Neural progenitor cell (in vitro differentiated cells): Measurements from ENCODE around the gene SPTBN1. TPM values are rescaled to one million over a fixed set of nuclear protein-coding genes. Genes with fewer than 3 reads are reported as not detected.

Source experiments
- DNase-seq: peaks from one replicate; pipeline ENCODE4 v3.0.0-alpha.2; 2016; ENCODE audit warnings: low spot score
- H2AFZ ChIP-seq: fragments of 200-600 bp; sonication (generic); replicated peaks from 2 replicates; pipeline ENCODE4 v1.6.1; 2016; ENCODE audit warnings: antibody characterized with exemption
- H3F3A ChIP-seq: fragments of 200-600 bp; sonication (generic); 2 replicates; pipeline ENCODE4 v1.6.1; 2016; ENCODE audit warnings: antibody characterized with exemption, low read depth
- H3K27ac ChIP-seq: fragments of 200-600 bp; sonication (generic); 2 replicates; pipeline ENCODE4 v1.5.1; 2016; ENCODE audit warnings: mild to moderate bottlenecking
- H3K27me3 ChIP-seq: fragments of 200-600 bp; sonication (generic); 2 replicates; pipeline ENCODE4 v1.6.1; 2016; ENCODE audit warnings: mild to moderate bottlenecking, moderate library complexity
- H3K36me3 ChIP-seq: fragments of 200-600 bp; sonication (generic); 2 replicates; pipeline ENCODE4 v1.5.1; 2016
- H3K4me1 ChIP-seq: fragments of 200-600 bp; sonication (generic); 2 replicates; pipeline ENCODE4 v1.6.1; 2016; ENCODE audit warnings: mixed run types
- H3K4me2 ChIP-seq: fragments of 200-600 bp; sonication (generic); 2 replicates; pipeline ENCODE4 v1.6.1; 2016
- H3K4me3 ChIP-seq: fragments of 200-600 bp; sonication (generic); 2 replicates; pipeline ENCODE4 v1.5.1; 2016
- H3K79me2 ChIP-seq: fragments of 200-600 bp; sonication (generic); 2 replicates; pipeline ENCODE4 v1.6.1; 2016; ENCODE audit warnings: low read depth
- H3K9ac ChIP-seq: fragments of 200-600 bp; sonication (generic); 2 replicates; pipeline ENCODE4 v1.6.1; 2016
- H3K9me3 ChIP-seq: fragments of 200-600 bp; sonication (generic); 2 replicates; pipeline ENCODE4 v1.5.1; 2016; ENCODE audit warnings: low read depth
- H4K20me1 ChIP-seq: fragments of 200-600 bp; sonication (generic); 2 replicates; pipeline ENCODE4 v1.6.1; 2016; ENCODE audit warnings: low read depth
- H3K27ac Mint-ChIP-seq: 3 replicates; pipeline ENCODE4 v1.8.0; 2021; ENCODE audit warnings: mixed read lengths
- H3K27me3 Mint-ChIP-seq: 2 replicates; pipeline ENCODE4 v1.8.0; 2022; ENCODE audit warnings: low read depth, mild to moderate bottlenecking, inconsistent platforms, moderate library complexity, mixed read lengths; ENCODE audit not compliant: insufficient read depth
- H3K36me3 Mint-ChIP-seq: 3 replicates; pipeline ENCODE4 v1.8.0; 2021; ENCODE audit warnings: mixed read lengths
- H3K4me1 Mint-ChIP-seq: 3 replicates; pipeline ENCODE4 v1.8.0; 2021; ENCODE audit warnings: mixed read lengths
- H3K4me3 Mint-ChIP-seq: 3 replicates; pipeline ENCODE4 v1.8.0; 2021; ENCODE audit warnings: mild to moderate bottlenecking, moderate library complexity, mixed read lengths
- H3K9me3 Mint-ChIP-seq: 3 replicates; pipeline ENCODE4 v1.8.0; 2020; ENCODE audit warnings: mixed read lengths
- EZH2 ChIP-seq: fragments of 200-600 bp; sonication (generic); IDR thresholded peaks from 2 replicates; pipeline ENCODE4 v1.6.1; 2017; ENCODE audit warnings: antibody characterized with exemption, mild to moderate bottlenecking, moderate library complexity
- EZH2phosphoT487 ChIP-seq: fragments of 200-600 bp; sonication (generic); IDR thresholded peaks from 2 replicates; pipeline ENCODE4 v1.6.1; 2017; ENCODE audit warnings: antibody characterized with exemption
- total RNA-seq: library from RNA; depleted of rRNA; stranded (reverse); fragments of >200 nt; gene quantifications from 2 replicates; pipeline ENCODE4 v1.2.3, GENCODE V29; 2015; ENCODE audit warnings: low replicate concordance
- TF ChIP-seq, protein P1 (sequence below): fragments of 200-600 bp; sonication (generic); IDR thresholded peaks from 2 replicates; pipeline ENCODE4 v1.5.1; 2017; ENCODE audit warnings: antibody characterized with exemption, mild to moderate bottlenecking

SPTBN1 gene
- total RNA-seq, 1 donor from 2014 or later, result 94.2 TPM

DNA sequence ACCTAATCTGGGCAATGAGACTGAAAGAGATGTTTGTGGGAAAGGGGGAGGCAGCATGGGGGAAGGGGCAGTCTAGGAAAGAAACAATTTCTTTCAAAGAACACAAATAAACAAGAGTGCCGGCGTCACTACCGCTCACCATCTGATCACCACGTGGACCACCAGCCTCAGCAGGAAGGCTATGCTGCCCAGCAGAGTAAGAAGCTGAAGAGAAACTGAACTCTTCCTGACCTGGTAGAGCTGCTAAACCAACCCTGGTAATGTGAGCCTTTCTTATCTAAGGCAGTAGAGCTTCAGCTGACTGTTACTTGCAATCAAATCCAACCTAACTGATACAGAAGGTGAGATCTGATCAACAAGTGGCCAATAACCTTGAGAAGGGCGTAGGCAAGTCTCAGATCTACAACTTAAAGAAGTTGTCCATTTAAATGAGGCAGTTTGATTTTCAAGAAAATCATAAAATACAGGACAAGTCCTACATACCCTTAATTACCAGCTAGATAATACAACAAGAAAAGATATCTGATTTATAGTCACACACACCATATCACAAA is 44.2 kb upstream of the SPTBN1 start:
- Histone ChIP-seq H4K20me1 (no peaks in the 10 kb centered on the region), H3K9me3 (no peaks in the 10 kb centered on the region), H3K4me1 (no peaks in the 10 kb centered on the region), H3K9ac (no peak overlapping the region), H2AFZ (no peak overlapping the region), H3K79me2 (no peaks in the 10 kb centered on the region), H3K4me3 (no peak overlapping the region), H3K27ac (no peak overlapping the region), H3F3A (no peaks in the 10 kb centered on the region), H3K27me3 (no peaks in the 10 kb centered on the region), H3K36me3 (no peaks in the 10 kb centered on the region), H3K4me2 (no peak overlapping the region)
- Mint-ChIP-seq H3K4me1 (peaks cover 21% of the 10 kb centered on the region), H3K27ac (no peak overlapping the region), H3K27me3 (peaks cover 3% of the 10 kb centered on the region), H3K9me3 (no peaks in the 10 kb centered on the region), H3K4me3 (no peak overlapping the region), H3K36me3 (no peaks in the 10 kb centered on the region)
- no peak for DNase-seq
- TF ChIP-seq EZH2phosphoT487, result no peak
- TF ChIP-seq, protein P1, sequence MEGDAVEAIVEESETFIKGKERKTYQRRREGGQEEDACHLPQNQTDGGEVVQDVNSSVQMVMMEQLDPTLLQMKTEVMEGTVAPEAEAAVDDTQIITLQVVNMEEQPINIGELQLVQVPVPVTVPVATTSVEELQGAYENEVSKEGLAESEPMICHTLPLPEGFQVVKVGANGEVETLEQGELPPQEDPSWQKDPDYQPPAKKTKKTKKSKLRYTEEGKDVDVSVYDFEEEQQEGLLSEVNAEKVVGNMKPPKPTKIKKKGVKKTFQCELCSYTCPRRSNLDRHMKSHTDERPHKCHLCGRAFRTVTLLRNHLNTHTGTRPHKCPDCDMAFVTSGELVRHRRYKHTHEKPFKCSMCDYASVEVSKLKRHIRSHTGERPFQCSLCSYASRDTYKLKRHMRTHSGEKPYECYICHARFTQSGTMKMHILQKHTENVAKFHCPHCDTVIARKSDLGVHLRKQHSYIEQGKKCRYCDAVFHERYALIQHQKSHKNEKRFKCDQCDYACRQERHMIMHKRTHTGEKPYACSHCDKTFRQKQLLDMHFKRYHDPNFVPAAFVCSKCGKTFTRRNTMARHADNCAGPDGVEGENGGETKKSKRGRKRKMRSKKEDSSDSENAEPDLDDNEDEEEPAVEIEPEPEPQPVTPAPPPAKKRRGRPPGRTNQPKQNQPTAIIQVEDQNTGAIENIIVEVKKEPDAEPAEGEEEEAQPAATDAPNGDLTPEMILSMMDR, result no peak
- no peak for TF ChIP-seq EZH2

DNA sequence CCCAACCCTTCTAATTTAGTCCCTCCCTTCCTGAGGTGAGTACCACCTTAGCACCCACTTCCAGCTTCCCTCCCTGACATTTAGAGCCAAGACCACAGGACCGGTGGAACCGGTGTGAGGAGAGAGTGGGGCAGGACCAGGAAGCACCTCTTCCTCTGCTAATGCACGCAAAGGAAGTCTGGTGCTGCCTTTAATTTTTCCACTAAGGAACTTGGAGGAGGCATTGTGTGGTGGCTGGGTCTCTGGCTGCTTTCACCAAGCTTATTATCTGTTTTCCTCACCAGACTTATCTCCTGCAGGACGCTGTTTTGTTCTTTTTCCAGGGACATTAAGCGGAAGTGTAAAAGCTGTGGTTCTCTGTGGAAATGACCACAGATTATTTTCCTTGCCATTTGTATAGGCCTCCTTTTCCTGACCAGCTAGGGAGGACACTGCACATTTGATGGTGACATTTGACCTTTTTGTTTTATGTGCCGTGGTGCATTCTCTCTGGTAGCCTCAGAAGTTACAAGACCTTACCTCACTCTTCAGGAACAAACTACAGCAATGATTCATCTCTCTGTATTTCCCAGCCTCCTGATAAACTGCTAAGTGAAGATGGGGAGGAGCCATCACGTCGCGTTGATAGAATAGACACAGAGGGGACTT is 39.8 kb upstream of the SPTBN1 start:
- no peak overlapping the region for H2AFZ ChIP-seq
- Mint-ChIP-seq H3K9me3 (no peaks in the 10 kb centered on the region), H3K4me1 (peaks cover 9% of the 10 kb centered on the region)

DNA sequence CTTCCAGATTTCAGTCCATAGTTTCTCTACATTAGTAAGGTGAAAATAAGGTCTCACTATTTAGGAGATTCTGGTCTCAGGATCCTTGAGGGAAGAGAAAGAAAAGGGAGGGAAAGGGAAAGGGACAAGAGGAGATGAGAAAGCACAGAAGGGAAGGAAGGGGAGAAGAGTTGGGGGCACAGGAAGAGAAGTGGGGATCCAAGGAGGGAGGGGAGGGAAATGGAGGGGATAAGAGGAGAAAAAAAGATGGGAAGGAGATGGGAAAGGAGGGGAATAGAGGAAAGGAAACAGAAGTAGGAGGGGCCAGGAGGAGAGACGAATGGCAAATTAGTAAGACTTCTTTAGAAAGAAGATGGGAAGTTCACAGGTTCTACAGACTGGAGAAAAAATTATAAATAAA is 39.2 kb upstream of the SPTBN1 start:
- no peak for TF ChIP-seq EZH2phosphoT487
- TF ChIP-seq, protein P1, result no peak
- TF ChIP-seq EZH2, result no peak
- no peaks in the 10 kb centered on the region for H3K9me3 Mint-ChIP-seq
- no peaks in the 10 kb centered on the region for H3K36me3 ChIP-seq
- no peak overlapping the region for H3K4me3 ChIP-seq
- no peak for DNase-seq
- H3K4me1 ChIP-seq, result no peaks in the 10 kb centered on the region
- H3K27me3 ChIP-seq, result no peaks in the 10 kb centered on the region
- no peak overlapping the region for H3K27ac Mint-ChIP-seq
- peaks cover 3% of the 10 kb centered on the region for H3K27me3 Mint-ChIP-seq
- peaks cover 9% of the 10 kb centered on the region for H3K4me1 Mint-ChIP-seq
- H3K4me3 Mint-ChIP-seq, result no peak overlapping the region
- H2AFZ ChIP-seq, result no peak overlapping the region
- no peak overlapping the region for H3K4me2 ChIP-seq
- no peak overlapping the region for H3K9ac ChIP-seq
- H3K27ac ChIP-seq, result no peak overlapping the region
- H4K20me1 ChIP-seq, result no peaks in the 10 kb centered on the region
- no peaks in the 10 kb centered on the region for H3F3A ChIP-seq
- no peaks in the 10 kb centered on the region for H3K36me3 Mint-ChIP-seq
- H3K79me2 ChIP-seq, result no peaks in the 10 kb centered on the region
- H3K9me3 ChIP-seq, result no peaks in the 10 kb centered on the region

More for the DNA sequence above, 39.8 kb upstream of the SPTBN1 start:
- H3K27ac ChIP-seq, result no peak overlapping the region
- no peak overlapping the region for H3K4me3 Mint-ChIP-seq
- H3F3A ChIP-seq, result no peaks in the 10 kb centered on the region
- TF ChIP-seq, protein P1, result no peak
- no peak for TF ChIP-seq EZH2phosphoT487
- H3K27me3 Mint-ChIP-seq, result peaks cover 3% of the 10 kb centered on the region
- no peak overlapping the region for H3K9ac ChIP-seq
- DNase-seq, result no peak
- H3K36me3 Mint-ChIP-seq, result no peaks in the 10 kb centered on the region
- no peak overlapping the region for H3K4me2 ChIP-seq
- H3K79me2 ChIP-seq, result no peaks in the 10 kb centered on the region
- no peaks in the 10 kb centered on the region for H3K9me3 ChIP-seq
- no peaks in the 10 kb centered on the region for H3K36me3 ChIP-seq
- no peaks in the 10 kb centered on the region for H3K27me3 ChIP-seq
- H3K4me1 ChIP-seq, result no peaks in the 10 kb centered on the region
- no peak overlapping the region for H3K4me3 ChIP-seq
- H4K20me1 ChIP-seq, result no peaks in the 10 kb centered on the region
- peak overlapping the region; percentile 40 for H3K27ac Mint-ChIP-seq
